ENCODE data around the gene RAB3GAP1. TPM values are rescaled to one million over a fixed set of nuclear protein-coding genes. Genes with fewer than 3 reads are reported as not detected.
A peak's percentile ranks its signal among the peaks of the same experiment; 100 is the strongest.

RAB3GAP1 gene
- total RNA-seq, 1 donor from 2014 or later: 26.6 TPM

DNA sequence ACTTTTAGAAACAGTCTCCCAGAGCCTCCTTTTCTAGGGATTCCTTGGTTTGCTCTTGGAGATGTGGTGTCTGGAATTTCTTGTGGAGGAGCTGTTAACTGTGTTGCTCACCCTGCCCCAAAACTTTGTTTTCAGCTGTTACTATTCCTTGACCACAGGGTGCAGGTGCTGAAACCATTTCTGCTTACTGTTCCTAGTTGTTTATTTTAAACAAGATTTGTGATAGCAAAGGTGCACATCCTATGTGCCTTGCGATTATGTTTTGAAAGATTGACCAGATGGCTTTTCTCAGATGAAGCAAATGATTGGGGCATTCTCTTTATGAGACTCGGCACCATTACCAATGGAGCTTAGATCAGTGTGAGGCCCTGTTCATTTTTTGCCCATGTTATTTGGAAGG is 111.2 kb downstream of the RAB3GAP1 start:
- intact Hi-C loops (cut with micrococcal nuclease): no loop called here
- Mint-ChIP-seq H3K4me3 (ENCODE audit: low read depth) (no peak overlapping the region), H3K27me3 (ENCODE audit: low read depth) (no peaks in the 10 kb centered on the region), H3K27ac (no peak overlapping the region), H3K9me3 (no peaks in the 10 kb centered on the region), H3K36me3 (ENCODE audit: low read depth) (peaks cover 62% of the 10 kb centered on the region), H3K4me1 (ENCODE audit: low read depth) (peaks cover 3% of the 10 kb centered on the region)
- no peak for DNase-seq (ENCODE audit: low spot score)

GRCh38 chr2:135163901-135164300 is 111.8 kb downstream of the RAB3GAP1 start:
- intact Hi-C loops (cut with micrococcal nuclease): no loop called here
- no peak overlapping the region for H3K27ac Mint-ChIP-seq
- DNase-seq (ENCODE audit: low spot score): no peak
- H3K27me3 Mint-ChIP-seq (ENCODE audit: low read depth): no peaks in the 10 kb centered on the region
- H3K4me3 Mint-ChIP-seq (ENCODE audit: low read depth): no peak overlapping the region
- H3K9me3 Mint-ChIP-seq: no peaks in the 10 kb centered on the region
- H3K36me3 Mint-ChIP-seq (ENCODE audit: low read depth): peaks cover 63% of the 10 kb centered on the region
- peaks cover 3% of the 10 kb centered on the region for H3K4me1 Mint-ChIP-seq (ENCODE audit: low read depth)

DNA sequence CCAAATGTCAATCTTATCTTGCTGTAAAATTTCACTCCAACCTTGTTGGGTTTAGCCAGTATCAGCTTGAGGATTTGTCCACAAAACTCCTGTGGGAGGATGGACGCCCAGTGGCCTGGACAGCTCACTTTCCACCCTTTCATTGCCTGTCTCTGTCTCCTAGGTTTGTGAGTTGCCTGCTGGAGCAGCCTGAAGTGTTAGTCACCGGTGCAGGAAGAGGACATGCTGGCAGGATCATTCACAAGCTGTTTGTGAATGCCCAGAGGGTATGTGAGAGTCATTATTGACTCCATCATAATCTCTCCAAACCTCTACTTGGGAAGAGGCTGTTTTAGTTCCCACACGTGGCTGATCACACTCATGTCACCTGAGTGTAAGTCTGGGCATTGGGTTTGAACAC is 112.3 kb downstream of the RAB3GAP1 start:
- Mint-ChIP-seq H3K36me3 (ENCODE audit: low read depth) (peaks cover 64% of the 10 kb centered on the region), H3K27me3 (ENCODE audit: low read depth) (no peaks in the 10 kb centered on the region), H3K4me3 (ENCODE audit: low read depth) (no peak overlapping the region), H3K9me3 (no peaks in the 10 kb centered on the region), H3K27ac (peak overlapping the region; percentile 22), H3K4me1 (ENCODE audit: low read depth) (peaks cover 3% of the 10 kb centered on the region)
- no peak for DNase-seq (ENCODE audit: low spot score)
- intact Hi-C loops (cut with micrococcal nuclease): no loop called here

DNA sequence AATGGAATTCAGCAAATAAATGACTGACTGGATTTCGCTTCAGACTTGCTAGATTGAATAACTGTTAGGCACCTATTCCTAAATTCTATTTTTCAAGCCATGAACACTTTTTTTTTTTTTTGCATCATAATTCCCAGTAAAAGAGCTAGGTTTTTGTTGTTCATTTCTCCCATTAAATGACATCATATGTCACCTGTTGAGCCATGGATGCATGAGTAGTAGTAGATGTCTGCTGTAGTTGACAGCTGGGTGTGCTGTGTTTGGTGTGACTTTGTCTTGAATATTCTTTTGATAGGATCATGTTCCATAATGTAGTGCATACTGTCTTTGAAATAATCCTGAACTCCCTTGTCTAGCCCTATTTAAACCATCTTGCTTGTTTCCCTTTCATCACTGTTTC is 115.2 kb downstream of the RAB3GAP1 start:
- Mint-ChIP-seq H3K9me3 (no peaks in the 10 kb centered on the region), H3K27ac (no peak overlapping the region), H3K36me3 (ENCODE audit: low read depth) (peaks cover 72% of the 10 kb centered on the region), H3K4me1 (ENCODE audit: low read depth) (peaks cover 10% of the 10 kb centered on the region), H3K4me3 (ENCODE audit: low read depth) (no peak overlapping the region), H3K27me3 (ENCODE audit: low read depth) (no peaks in the 10 kb centered on the region)
- no peak for DNase-seq (ENCODE audit: low spot score)
- intact Hi-C loops (cut with micrococcal nuclease): no loop called here

GRCh38 chr2:135168204-135168856 is 116.2 kb downstream of the RAB3GAP1 start:
- peaks cover 70% of the 10 kb centered on the region for H3K36me3 Mint-ChIP-seq (ENCODE audit: low read depth)
- no peak for DNase-seq (ENCODE audit: low spot score)
- H3K4me1 Mint-ChIP-seq (ENCODE audit: low read depth): peaks cover 8% of the 10 kb centered on the region
- H3K9me3 Mint-ChIP-seq: no peaks in the 10 kb centered on the region
- no peak overlapping the region for H3K27ac Mint-ChIP-seq
- no peak overlapping the region for H3K4me3 Mint-ChIP-seq (ENCODE audit: low read depth)
- no peaks in the 10 kb centered on the region for H3K27me3 Mint-ChIP-seq (ENCODE audit: low read depth)
- intact Hi-C loops (cut with micrococcal nuclease): no loop called here

GRCh38 chr2:135169900-135170753 is 118.0 kb downstream of the RAB3GAP1 start:
- Mint-ChIP-seq H3K4me3 (ENCODE audit: low read depth) (peak overlapping the region; percentile 45), H3K9me3 (no peaks in the 10 kb centered on the region), H3K4me1 (ENCODE audit: low read depth) (peaks cover 7% of the 10 kb centered on the region), H3K36me3 (ENCODE audit: low read depth) (peaks cover 56% of the 10 kb centered on the region), H3K27me3 (ENCODE audit: low read depth) (no peaks in the 10 kb centered on the region), H3K27ac (no peak overlapping the region)
- no peak for DNase-seq (ENCODE audit: low spot score)
- intact Hi-C loops (cut with micrococcal nuclease): no loop called here

- Mint-ChIP-seq H3K27me3 (ENCODE audit: low read depth) (no peaks in the 10 kb centered on the region), H3K27ac (no peak overlapping the region), H3K9me3 (peaks cover 7% of the 10 kb centered on the region), H3K36me3 (ENCODE audit: low read depth) (peaks cover 57% of the 10 kb centered on the region), H3K4me3 (ENCODE audit: low read depth) (no peak overlapping the region), H3K4me1 (ENCODE audit: low read depth) (peaks cover 7% of the 10 kb centered on the region)
- intact Hi-C loops (cut with micrococcal nuclease): no loop called here
- DNase-seq (ENCODE audit: low spot score): no peak
Observed at GRCh38 chr2:135174049-135174809, 122.1 kb downstream of the RAB3GAP1 start.

DNA sequence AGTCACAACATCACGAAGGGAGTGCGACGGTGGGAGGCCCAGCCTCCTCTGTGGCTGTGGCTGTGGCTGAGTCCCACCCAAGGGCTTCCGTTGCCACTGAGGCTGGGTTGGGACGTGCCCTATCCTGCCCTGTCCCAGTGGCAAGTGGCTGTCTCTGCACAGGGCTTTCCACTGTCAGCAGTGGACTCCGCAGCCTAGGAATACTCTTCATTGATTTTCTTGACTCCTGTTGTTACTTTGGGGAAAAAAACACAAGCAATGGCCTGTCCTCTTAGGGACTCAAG is 122.7 kb downstream of the RAB3GAP1 start:
- H3K4me1 Mint-ChIP-seq (ENCODE audit: low read depth): peaks cover 7% of the 10 kb centered on the region
- peaks cover 7% of the 10 kb centered on the region for H3K9me3 Mint-ChIP-seq
- DNase-seq (ENCODE audit: low spot score): no peak
- H3K36me3 Mint-ChIP-seq (ENCODE audit: low read depth): peaks cover 54% of the 10 kb centered on the region
- intact Hi-C loops (cut with micrococcal nuclease): no loop called here
- H3K27ac Mint-ChIP-seq: no peak overlapping the region
- no peak overlapping the region for H3K4me3 Mint-ChIP-seq (ENCODE audit: low read depth)
- no peaks in the 10 kb centered on the region for H3K27me3 Mint-ChIP-seq (ENCODE audit: low read depth)

DNA sequence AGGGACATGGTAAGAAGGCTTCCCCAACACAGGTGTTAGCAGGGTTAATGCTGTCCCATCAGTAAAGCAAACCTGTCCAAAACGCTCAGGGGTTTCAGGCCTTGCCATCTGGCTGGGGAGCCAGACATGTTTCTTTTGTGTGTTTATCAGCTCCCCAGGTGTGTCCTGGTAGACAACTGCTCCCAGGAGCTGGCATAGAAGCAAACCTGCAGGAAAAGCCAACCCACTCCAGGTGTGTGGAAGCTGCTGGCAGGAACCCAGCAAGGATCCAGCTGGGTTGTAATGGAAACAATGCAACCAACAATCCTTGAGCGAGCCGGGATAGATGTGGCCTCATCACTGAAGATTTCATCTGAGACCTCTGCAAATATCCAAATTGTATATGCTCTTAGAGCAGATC is 123.1 kb downstream of the RAB3GAP1 start:
- peaks cover 4% of the 10 kb centered on the region for H3K4me1 Mint-ChIP-seq (ENCODE audit: low read depth)
- H3K36me3 Mint-ChIP-seq (ENCODE audit: low read depth): peaks cover 50% of the 10 kb centered on the region
- intact Hi-C loops (cut with micrococcal nuclease): no loop called here
- no peak overlapping the region for H3K4me3 Mint-ChIP-seq (ENCODE audit: low read depth)
- peaks cover 7% of the 10 kb centered on the region for H3K9me3 Mint-ChIP-seq
- no peak overlapping the region for H3K27ac Mint-ChIP-seq
- H3K27me3 Mint-ChIP-seq (ENCODE audit: low read depth): no peaks in the 10 kb centered on the region
- DNase-seq (ENCODE audit: low spot score): no peak

- peaks cover 23% of the 10 kb centered on the region for H3K36me3 Mint-ChIP-seq (ENCODE audit: low read depth)
- no peaks in the 10 kb centered on the region for H3K4me1 Mint-ChIP-seq (ENCODE audit: low read depth)
- H3K27me3 Mint-ChIP-seq (ENCODE audit: low read depth): no peaks in the 10 kb centered on the region
- intact Hi-C loops (cut with micrococcal nuclease): no loop called here
- H3K4me3 Mint-ChIP-seq (ENCODE audit: low read depth): no peak overlapping the region
- H3K27ac Mint-ChIP-seq: no peak overlapping the region
- H3K9me3 Mint-ChIP-seq: peaks cover 7% of the 10 kb centered on the region
- DNase-seq (ENCODE audit: low spot score): no peak
Observed at GRCh38 chr2:135179689-135180088, 127.6 kb downstream of the RAB3GAP1 start.

GRCh38 chr2:135182190-135182589 is 130.1 kb downstream of the RAB3GAP1 start:
- Mint-ChIP-seq H3K4me1 (ENCODE audit: low read depth) (no peaks in the 10 kb centered on the region), H3K36me3 (ENCODE audit: low read depth) (peaks cover 4% of the 10 kb centered on the region), H3K27me3 (ENCODE audit: low read depth) (no peaks in the 10 kb centered on the region), H3K4me3 (ENCODE audit: low read depth) (no peak overlapping the region), H3K27ac (no peak overlapping the region), H3K9me3 (peaks cover under 1% of the 10 kb centered on the region)
- intact Hi-C loops (cut with micrococcal nuclease): no loop called here
- no peak for DNase-seq (ENCODE audit: low spot score)

DNA sequence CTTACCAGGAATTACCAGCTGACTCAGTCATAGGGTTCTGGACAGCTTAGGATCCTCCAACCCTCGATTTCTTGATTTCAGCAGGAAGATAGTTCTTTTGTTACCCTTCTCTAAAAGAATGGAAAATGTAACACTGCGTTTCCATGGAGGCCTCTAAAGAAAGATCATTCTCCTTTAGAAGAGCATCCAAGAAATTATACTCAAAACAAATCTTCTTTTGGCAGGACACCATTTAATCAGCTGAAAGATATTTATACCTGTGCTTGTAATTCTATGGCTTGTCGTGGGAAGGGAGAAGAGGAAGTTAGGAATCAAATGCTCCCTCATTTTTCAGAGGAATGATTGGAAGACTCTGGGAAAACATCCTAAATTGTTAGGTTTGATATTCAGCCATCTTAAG is 130.5 kb downstream of the RAB3GAP1 start:
- H3K27me3 Mint-ChIP-seq (ENCODE audit: low read depth): no peaks in the 10 kb centered on the region
- H3K36me3 Mint-ChIP-seq (ENCODE audit: low read depth): peaks cover 2% of the 10 kb centered on the region
- intact Hi-C loops (cut with micrococcal nuclease): no loop called here
- peaks cover 2% of the 10 kb centered on the region for H3K9me3 Mint-ChIP-seq
- H3K4me1 Mint-ChIP-seq (ENCODE audit: low read depth): no peaks in the 10 kb centered on the region
- H3K4me3 Mint-ChIP-seq (ENCODE audit: low read depth): no peak overlapping the region
- no peak overlapping the region for H3K27ac Mint-ChIP-seq
- no peak for DNase-seq (ENCODE audit: low spot score)

DNA sequence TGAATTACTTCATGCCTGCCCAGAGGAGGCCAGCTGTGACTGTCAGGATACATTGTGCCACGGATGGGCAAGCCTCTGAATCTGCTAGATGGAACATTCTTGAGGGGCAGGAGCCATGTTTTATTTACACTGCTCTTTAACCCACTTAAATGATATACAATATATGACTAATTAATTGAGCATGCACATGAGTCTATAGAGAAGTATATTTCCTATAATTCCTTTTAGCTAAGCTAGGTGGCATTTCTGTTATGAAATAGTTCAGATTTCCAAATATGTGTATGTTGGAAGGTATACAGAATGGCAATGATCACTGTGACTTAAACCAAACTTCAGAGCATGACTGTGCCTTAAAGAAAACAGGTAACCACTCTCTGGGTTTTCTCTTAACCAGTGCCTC is 131.7 kb downstream of the RAB3GAP1 start:
- H3K4me3 Mint-ChIP-seq (ENCODE audit: low read depth): no peak overlapping the region
- H3K4me1 Mint-ChIP-seq (ENCODE audit: low read depth): no peaks in the 10 kb centered on the region
- DNase-seq (ENCODE audit: low spot score): no peak
- H3K9me3 Mint-ChIP-seq: peaks cover 10% of the 10 kb centered on the region
- H3K27ac Mint-ChIP-seq: no peak overlapping the region
- H3K36me3 Mint-ChIP-seq (ENCODE audit: low read depth): no peaks in the 10 kb centered on the region
- no peaks in the 10 kb centered on the region for H3K27me3 Mint-ChIP-seq (ENCODE audit: low read depth)
- intact Hi-C loops (cut with micrococcal nuclease): no loop called here
